Activated CD8-positive, alpha-beta memory T cell treated with anti-CD3 and anti-CD28 coated beads, Interleukin-2, amount 50 U/mL, for 4 hours (primary cell): ENCODE data around the gene CARD19.
A peak's percentile ranks its signal among the peaks of the same experiment; 100 is the strongest.

Experiments
- DNase-seq: peaks from one replicate; pipeline ENCODE4 v3.0.0-alpha.2; 2020

Gene CARD19

GRCh38 chr9:93096131-93096802 lies at the start of gene CARD19:
TSS of gene CARD19 (plus strand) at chr9:93096217. CDS start at chr9:93096346, 129 bp downstream.
- peak; percentile 48 for DNase-seq

DNA sequence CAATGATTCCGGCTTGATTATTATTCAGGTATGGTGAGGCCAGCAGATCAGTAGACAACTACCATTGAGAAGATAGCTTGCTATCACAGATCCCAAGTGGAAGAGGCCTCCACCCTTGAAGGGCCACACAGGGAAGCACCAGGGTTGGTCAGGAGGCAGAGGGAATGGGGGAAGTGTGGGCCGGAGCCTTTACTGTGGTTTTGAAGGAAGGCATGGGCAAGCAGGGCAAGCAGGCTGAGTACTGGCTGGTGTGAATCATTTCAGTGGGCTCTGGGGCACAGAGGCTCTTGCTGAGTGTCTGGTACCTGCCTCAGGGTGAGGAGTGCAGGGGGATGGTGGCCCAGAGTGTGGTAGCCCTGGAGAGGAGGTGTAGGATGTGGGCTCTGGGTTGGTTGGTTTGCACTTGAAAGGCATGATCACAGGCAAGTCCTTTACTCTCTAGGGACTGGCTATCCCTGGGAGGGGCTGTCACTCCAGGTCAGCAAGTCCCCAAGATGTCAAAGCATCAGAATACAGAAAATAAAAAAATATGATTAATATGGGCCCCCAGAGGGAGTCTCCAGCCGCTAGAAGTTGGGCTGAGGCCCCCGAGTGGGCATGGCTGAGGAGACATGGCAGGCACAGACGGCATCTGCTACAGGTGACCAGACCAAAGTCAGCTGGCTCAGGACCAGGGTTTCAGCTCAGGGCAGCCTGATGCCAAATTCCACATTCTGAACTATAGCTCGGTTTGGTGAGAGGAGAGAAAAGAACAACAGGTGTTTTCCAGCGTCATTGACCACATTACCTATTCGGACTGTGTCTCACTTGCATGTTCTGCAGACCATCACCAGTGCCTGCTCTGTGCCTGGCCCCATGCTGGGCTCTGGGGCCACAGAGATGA lies 47.2 kb upstream of the CARD19 start:
- no peak for DNase-seq

DNA sequence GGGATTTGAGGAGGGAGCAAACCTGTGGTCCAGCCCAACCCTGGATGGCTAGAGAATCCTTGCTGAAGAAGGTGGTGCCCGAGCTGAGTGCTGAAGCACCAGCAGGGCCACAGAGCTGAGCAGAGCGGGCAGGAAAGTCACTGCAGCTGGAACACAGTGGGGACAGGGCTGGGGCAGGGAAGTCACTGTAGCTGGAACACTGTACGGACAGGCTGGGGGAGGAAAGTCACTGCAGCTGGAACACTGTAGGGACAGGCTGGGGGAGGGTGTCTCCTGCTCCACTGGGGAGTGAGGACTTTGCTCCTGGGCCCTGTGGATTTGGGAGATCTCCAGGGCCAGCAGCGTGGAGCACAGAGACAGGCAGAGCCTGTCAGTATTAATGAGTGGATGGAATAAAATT lies 46.5 kb upstream of the CARD19 start:
- DNase-seq, result no peak

DNA sequence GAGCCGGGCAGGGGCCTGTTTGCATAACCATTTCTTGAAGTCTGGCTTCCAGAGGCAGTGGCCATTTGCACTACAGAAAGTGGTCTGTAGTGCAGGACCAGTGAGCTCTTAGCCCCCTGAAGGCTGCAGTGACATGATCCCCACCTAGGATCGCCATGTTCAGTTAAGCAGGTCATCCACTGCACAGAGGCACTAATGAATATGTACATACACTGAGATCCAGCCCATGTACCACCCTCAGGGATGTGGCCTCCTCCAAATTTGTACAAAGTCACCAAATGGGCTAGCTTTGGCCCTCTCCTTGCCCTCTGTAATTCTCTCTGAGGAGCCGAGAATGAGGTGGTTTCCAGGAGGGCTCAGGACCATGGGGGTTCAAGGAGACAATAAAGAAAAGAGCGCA lies 45.8 kb upstream of the CARD19 start:
- no peak for DNase-seq

DNA sequence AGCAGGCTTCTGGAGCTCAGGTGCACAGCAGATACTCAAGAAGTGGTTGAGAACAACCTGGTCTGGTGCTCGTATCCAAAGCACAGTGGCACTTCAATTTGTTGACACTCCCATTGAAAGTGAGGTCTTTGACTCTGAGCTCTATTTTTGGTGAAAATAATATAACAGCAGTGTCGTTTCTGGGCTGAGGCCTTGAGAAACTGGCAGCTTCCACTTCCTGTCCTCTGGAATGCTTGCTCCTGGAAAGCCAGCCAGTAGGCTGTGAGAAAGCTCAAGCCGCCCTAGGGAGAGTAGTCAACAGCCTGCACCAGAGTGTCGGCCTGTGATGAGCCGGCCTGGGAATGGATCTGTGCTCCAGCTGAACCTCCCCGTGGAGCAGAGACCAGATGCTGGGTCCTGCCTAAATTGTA lies 44.3 kb upstream of the CARD19 start:
- DNase-seq, result no peak

GRCh38 chr9:93052791-93053540 lies 43.1 kb upstream of the CARD19 start:
- no peak for DNase-seq

DNA sequence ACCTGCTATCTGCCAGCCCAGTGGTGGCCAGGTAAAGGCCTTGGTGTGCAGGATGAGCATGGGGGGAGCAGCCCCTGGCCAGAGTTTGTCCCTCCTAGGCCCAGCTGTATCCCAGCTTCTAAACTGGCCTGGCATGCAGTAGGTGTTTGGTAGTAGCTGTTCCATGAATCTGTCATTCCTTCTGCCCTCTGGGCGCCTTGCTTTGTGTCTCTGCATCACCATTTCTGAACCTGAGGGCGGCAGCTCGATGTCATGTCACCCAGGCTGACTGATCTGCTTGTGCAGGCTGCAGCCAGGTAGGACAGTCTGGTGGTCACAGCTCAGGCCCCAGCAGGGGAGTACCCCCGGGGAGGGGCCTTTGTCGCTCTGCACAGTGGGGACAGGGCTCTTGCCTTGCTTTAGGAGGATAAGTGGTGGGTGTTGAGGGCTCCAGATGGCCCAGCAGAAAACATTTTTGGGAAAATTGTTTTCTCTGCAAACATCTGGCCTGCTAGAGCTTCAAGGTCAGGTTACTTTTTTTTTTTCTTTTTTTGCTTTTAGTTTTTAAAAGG lies 42.2 kb upstream of the CARD19 start:
- no peak for DNase-seq

DNA sequence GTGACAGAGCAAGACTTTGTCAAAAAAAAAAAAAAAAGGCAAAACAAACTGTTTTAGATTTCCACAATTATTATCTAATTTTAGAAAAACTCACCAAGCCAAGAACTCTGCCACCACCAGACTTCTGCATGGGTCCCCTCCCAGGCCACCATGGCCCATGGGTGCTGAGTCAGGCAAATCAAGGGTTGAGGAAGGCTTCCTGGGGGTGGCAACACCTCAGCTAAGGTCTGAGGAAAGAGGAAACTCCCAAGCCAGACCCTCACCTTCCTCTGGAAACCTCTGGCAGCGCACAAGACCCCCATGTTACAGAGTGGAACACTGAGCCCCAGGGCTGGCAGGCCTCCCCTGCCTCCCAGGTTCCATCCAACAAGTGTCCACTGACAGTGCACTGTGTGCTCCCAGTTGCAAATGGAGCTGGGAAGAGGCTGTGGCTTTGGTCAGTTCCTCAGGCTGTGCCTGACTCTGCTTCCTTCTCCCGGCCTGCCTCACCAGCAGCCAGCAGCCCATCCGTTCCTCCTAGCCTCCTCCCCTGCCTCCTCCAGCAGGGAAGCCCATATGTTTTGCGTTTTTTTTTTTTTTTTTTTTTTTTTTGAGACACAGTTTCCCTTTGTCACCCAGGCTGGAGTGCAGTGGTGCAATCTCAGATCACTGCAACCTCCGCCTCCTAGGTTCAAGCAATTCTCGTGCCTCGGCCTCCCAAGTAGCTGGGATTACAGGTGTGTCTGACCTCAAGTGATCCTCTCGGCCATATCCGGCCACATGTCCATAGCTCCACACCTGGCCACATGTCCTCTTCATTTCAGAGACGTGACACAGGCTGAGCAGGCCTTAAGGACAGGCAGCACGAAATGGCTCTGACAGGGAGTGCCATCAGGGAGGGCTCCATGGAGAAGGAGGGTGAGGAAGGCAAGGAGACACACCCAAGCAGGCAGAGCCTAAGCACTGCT lies 41.0 kb upstream of the CARD19 start:
- DNase-seq, result no peak

DNA sequence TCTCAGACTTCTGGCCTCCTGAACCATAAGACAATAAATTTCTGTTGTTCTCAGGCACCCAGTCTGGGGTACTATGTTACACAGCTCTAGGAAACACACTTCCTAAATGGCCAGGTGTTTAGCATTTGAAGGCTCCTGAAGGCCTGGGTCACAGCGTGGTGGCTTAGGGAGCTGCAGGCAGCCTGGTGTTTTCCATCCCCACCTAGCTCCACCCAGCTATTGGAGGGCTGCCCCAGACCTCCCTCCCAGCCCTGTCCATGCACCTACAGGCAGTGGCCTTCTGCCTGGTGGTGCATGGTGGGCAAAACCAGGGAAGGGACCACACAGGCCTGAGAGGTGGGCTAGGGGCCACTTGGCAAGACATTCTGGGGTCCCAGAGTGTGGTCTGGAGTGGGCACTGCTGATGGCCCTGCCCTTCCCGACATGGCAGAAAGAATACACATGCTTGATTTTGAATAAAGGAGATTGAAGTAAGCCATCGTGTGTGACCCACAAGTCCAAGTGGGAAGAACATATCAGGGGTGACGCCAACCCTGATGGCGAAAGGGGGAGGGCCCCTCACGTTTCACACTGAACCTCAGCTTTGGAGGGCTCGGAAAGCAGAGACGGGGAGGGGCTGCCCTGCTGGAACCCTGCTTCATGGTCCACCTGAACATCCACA lies 38.8 kb upstream of the CARD19 start:
- DNase-seq, result no peak

GRCh38 chr9:93057703-93058354 lies 38.2 kb upstream of the CARD19 start:
- no peak for DNase-seq

DNA sequence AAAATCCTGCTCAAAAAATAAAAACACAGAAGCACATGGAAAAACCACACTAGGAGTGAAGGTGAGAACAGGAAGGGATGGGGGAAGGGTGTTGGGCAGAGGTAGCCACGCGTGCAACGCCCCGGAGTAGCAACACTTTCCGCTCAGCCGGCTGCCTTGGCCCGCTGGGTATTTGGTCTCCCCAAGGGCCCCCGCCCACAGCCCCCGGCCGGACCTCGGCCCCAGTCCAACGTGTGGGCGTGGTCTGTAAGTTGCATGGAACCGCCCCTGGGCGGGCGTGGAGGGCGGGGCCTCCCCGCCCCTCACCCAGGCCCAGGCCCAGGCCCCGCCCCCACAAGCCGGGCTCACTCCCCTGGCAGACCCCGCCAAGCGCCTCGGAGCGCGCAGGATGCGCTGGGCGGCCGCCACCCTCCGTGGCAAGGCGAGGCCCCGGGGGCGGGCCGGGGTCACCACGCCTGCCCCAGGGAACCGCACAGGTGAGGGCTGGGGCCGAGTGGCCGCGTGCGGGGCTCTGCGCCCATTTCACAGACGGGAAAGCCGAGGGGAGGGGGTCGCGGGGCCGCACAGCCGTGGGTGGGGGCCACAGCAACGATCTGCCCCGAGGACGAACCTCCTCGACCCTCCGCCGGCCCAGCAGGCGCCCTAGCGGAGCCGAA lies 37.5 kb upstream of the CARD19 start, which contains the start of gene SUSD3:
Gene SUSD3, plus strand, starts transcription at position 347 of the 656 bp plus-strand sequence. Its CDS starts 42 bp downstream, at position 389.
- DNase-seq, result peak; percentile 70

- peak; percentile 38 for DNase-seq
Observed at GRCh38 chr9:93059011-93059714, 36.9 kb upstream of the CARD19 start.

DNA sequence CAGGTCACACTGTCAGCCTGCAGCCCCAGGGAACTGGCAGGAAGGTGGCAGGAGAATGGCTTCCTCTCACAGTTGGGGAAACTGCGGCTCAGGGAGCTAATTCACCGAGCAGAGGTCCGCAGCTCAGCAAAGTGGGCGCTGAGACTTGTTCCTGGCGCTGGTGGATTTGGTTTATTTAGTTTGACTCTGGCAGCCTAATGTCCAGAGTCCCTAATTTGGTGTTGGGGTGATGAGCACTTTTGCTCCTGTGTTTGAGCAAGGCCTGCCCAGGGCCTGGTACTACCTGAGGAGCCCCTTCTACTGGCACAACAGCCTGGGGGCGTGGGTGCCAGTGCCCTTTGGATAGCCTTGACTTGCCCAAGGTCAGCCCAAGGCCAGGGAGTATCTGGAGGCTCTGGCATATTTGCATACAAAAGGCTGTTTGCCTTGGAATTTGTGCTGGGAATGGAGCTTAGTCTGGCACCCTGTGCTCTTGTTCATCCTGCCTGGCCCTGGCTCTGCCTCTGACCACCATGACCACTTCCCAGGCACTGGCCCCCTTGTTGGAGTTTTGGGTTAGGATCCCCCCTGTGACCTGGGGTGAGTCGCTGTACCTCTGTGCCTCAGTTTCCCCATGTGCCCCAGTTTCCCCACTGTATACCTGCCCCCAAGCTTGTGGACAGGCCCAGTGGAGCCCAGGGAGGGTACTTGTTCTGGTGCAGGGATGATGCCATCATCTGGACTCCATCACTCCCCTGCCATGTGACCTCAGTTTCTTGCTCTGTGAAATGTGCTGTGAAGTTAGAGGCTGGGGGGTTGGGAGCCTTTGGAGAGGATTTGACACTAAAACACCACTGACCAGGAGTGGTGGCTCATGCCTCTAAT lies 36.1 kb upstream of the CARD19 start:
- DNase-seq, result no peak

DNA sequence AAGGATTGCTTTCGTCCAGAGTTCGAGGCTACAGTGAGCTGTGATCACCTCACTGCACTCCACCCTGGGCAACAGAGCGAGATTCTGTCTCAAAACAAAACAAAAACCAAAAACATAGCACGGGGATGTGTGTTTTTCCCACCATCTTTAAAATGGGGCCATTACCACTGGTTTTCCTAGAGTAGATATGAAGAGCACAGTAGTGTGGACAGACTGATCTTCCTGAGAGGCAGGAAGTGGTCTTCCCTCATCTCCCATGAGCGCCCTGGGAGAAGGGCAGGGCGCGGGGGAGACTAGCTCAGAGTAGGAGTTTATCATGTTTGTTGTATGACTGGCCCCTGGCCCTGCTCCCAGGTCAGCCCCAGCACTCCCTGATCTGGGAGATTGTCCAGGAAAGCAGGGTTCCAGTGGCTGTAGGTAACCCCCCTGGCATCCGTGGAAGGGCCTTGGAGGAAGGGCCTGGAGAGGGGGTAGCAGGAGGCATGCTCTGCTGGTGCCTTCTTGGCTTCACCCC lies 35.2 kb upstream of the CARD19 start:
- no peak for DNase-seq

- DNase-seq, result no peak
Observed at GRCh38 chr9:93061260-93061751, 34.7 kb upstream of the CARD19 start.

- no peak for DNase-seq
Observed at GRCh38 chr9:93061791-93062763, 33.9 kb upstream of the CARD19 start.
